DOHH2 (cell line): Measurements from ENCODE around the gene PTPRN2.

Source experiments
- H3F3A ChIP-seq: fragments of 200-600 bp; sonication (generic), shearing (Covaris generic); 2 replicates; pipeline ENCODE4 v1.6.0; 2016; ENCODE audit warnings: antibody characterized with exemption, mild to moderate bottlenecking; ENCODE audit not compliant: control insufficient read depth, insufficient read depth
- H3K27ac ChIP-seq: fragments of 200-600 bp; sonication (generic); 2 replicates; pipeline ENCODE4 v1.5.1; 2014; ENCODE audit warnings: low read depth, mild to moderate bottlenecking, low read length, moderate library complexity
- H3K27me3 ChIP-seq: fragments of 200-600 bp; sonication (generic); 2 replicates; pipeline ENCODE4 v1.6.1; 2014; ENCODE audit warnings: mild to moderate bottlenecking, low read length, mixed read lengths; ENCODE audit not compliant: control insufficient read depth
- H3K36me3 ChIP-seq: fragments of 200-600 bp; sonication (generic); 2 replicates; pipeline ENCODE4 v1.6.1; 2014; ENCODE audit warnings: mild to moderate bottlenecking, low read length, moderate library complexity, mixed read lengths; ENCODE audit not compliant: control insufficient read depth
- H3K4me1 ChIP-seq: fragments of 200-600 bp; sonication (generic); 2 replicates; pipeline ENCODE4 v1.6.1; 2014; ENCODE audit warnings: mild to moderate bottlenecking, low read length, mixed read lengths; ENCODE audit not compliant: control insufficient read depth
- H3K4me2 ChIP-seq: fragments of 200-600 bp; sonication (generic); 2 replicates; pipeline ENCODE4 v1.6.0; 2014; ENCODE audit warnings: mild to moderate bottlenecking, low read length, moderate library complexity
- H3K4me3 ChIP-seq: fragments of 200-600 bp; sonication (generic); 2 replicates; pipeline ENCODE4 v1.5.1; 2014; ENCODE audit warnings: mild to moderate bottlenecking, low read length, mixed read lengths
- H3K79me2 ChIP-seq: fragments of 200-600 bp; sonication (generic); 2 replicates; pipeline ENCODE4 v1.6.1; 2014; ENCODE audit warnings: mild to moderate bottlenecking, low read length, mixed read lengths; ENCODE audit not compliant: control insufficient read depth
- H3K9me2 ChIP-seq: fragments of 200-600 bp; sonication (generic); replicated peaks from 2 replicates; pipeline ENCODE4 v1.6.1; 2014; ENCODE audit warnings: mild to moderate bottlenecking, low read length, mixed read lengths; ENCODE audit not compliant: control insufficient read depth
- H3K9me3 ChIP-seq: fragments of 200-600 bp; sonication (generic); 2 replicates; pipeline ENCODE4 v1.6.1; 2014; ENCODE audit warnings: antibody characterized with exemption, low read length, mixed read lengths; ENCODE audit not compliant: control insufficient read depth, insufficient read depth
- H4K20me1 ChIP-seq: fragments of 200-600 bp; sonication (generic); 2 replicates; pipeline ENCODE4 v1.6.0; 2014; ENCODE audit warnings: low read depth, mild to moderate bottlenecking, antibody characterized with exemption, low read length, moderate library complexity; ENCODE audit not compliant: control insufficient read depth, insufficient read depth
- CTCF ChIP-seq: fragments of 200-600 bp; sonication (generic); IDR thresholded peaks from one replicate; pipeline ENCODE4 v1.5.1; 2014; ENCODE audit warnings: antibody characterized with exemption, mild to moderate bottlenecking, low read depth, low read length; ENCODE audit not compliant: poor library complexity, severe bottlenecking
- EZH2phosphoT487 ChIP-seq: fragments of 200-600 bp; sonication (generic); IDR thresholded peaks from 2 replicates; pipeline ENCODE4 v1.6.1; 2017; ENCODE audit warnings: borderline replicate concordance, mild to moderate bottlenecking, antibody characterized with exemption, low read length, moderate library complexity, mixed read lengths

PTPRN2 gene

GRCh38 chr7:157930926-157931466 is 656.6 kb downstream of the PTPRN2 start:
- H3K4me2 ChIP-seq: no peak overlapping the region
- H4K20me1 ChIP-seq: no peaks in the 10 kb centered on the region
- H3K36me3 ChIP-seq: no peaks in the 10 kb centered on the region
- no peaks in the 10 kb centered on the region for H3K79me2 ChIP-seq
- H3K9me3 ChIP-seq: peaks cover 47% of the 10 kb centered on the region; the same call in 1 of the 2 replicates
- no peaks in the 10 kb centered on the region for H3F3A ChIP-seq
- TF ChIP-seq EZH2phosphoT487: no peak
- no peak for TF ChIP-seq CTCF
- H3K9me2 ChIP-seq: no peaks in the 10 kb centered on the region
- peaks cover 13% of the 10 kb centered on the region for H3K4me1 ChIP-seq
- no peak overlapping the region for H3K27ac ChIP-seq
- H3K27me3 ChIP-seq: no peaks in the 10 kb centered on the region
- H3K4me3 ChIP-seq: no peak overlapping the region

- H3K4me1 ChIP-seq: peaks cover 17% of the 10 kb centered on the region
- H3K9me3 ChIP-seq: peaks cover 47% of the 10 kb centered on the region; the same call in 1 of the 2 replicates
- no peaks in the 10 kb centered on the region for H3F3A ChIP-seq
- H3K4me3 ChIP-seq: no peak overlapping the region
- no peak for TF ChIP-seq CTCF
- TF ChIP-seq EZH2phosphoT487: no peak
- H3K36me3 ChIP-seq: no peaks in the 10 kb centered on the region
- H4K20me1 ChIP-seq: no peaks in the 10 kb centered on the region
- no peak overlapping the region for H3K4me2 ChIP-seq
- no peaks in the 10 kb centered on the region for H3K79me2 ChIP-seq
- no peaks in the 10 kb centered on the region for H3K9me2 ChIP-seq
- no peaks in the 10 kb centered on the region for H3K27me3 ChIP-seq
- no peak overlapping the region for H3K27ac ChIP-seq
Measured at GRCh38 chr7:157930441-157930840, 657.2 kb downstream of the PTPRN2 start.

GRCh38 chr7:157929671-157930070 is 658.0 kb downstream of the PTPRN2 start:
- no peak overlapping the region for H3K27ac ChIP-seq
- H3F3A ChIP-seq: no peaks in the 10 kb centered on the region
- H3K36me3 ChIP-seq: no peaks in the 10 kb centered on the region
- TF ChIP-seq EZH2phosphoT487: no peak
- TF ChIP-seq CTCF: no peak
- H3K4me3 ChIP-seq: no peak overlapping the region
- peaks cover 20% of the 10 kb centered on the region for H3K4me1 ChIP-seq
- H3K9me3 ChIP-seq: peaks cover 47% of the 10 kb centered on the region; the same call in 1 of the 2 replicates
- no peaks in the 10 kb centered on the region for H3K79me2 ChIP-seq
- no peaks in the 10 kb centered on the region for H4K20me1 ChIP-seq
- H3K9me2 ChIP-seq: no peaks in the 10 kb centered on the region
- no peaks in the 10 kb centered on the region for H3K27me3 ChIP-seq
- no peak overlapping the region for H3K4me2 ChIP-seq
